K562 (cell line): ENCODE results near the gene ZNF740. TPM values are rescaled to one million over a fixed set of nuclear protein-coding genes. Genes with fewer than 3 reads are reported as not detected.

Experiments used
- BACH1 ChIP-seq: fragments of 200-800 bp; sonication (Bioruptor generic); IDR thresholded peaks from 2 replicates; pipeline ENCODE4 v1.6.1; 2016; ENCODE audit warnings: missing genetic modification characterization, missing compliant biosample characterization
- MGA ChIP-seq: fragments of 450-650 bp; IDR thresholded peaks from 2 replicates; pipeline ENCODE4 v1.6.1; 2016; ENCODE audit warnings: mild to moderate bottlenecking, moderate library complexity
- NR2C1 ChIP-seq, 2 experiments: fragments of 450-650 bp; IDR thresholded peaks; 2 replicates each; pipeline ENCODE4 v1.6.1; 2017; ENCODE audit warnings: mild to moderate bottlenecking in 2 of 2, antibody characterized with exemption in 1 of 2, inconsistent platforms in 1 of 2, missing compliant biosample characterization in 1 of 2, missing genetic modification characterization in 1 of 2
- polyA plus RNA-seq, 8 experiments: library from polyadenylated mRNA; depleted of rRNA in 4 of 8; stranded (reverse) in 5 of 8; unstranded in 3 of 8; fragments of >200 nt; fragmentation: Nextera tagmentation in 2 of 8; fragmentation: Illumina TruSeq in 1 of 8; extraction: Ambion mirVana in 2 of 8; extraction: Trizol in 1 of 8; gene quantifications; 2 replicates each; pipeline versions ENCODE4 v1.2.1 to v1.2.3, GENCODE V29; 2011 to 2014; ENCODE audit warnings: inconsistent platforms in 1 of 8, missing spikeins in 1 of 8
- total RNA-seq, 7 experiments: library from RNA; depleted of rRNA in 6 of 7; stranded (reverse); fragments of >200 nt in 6 of 7; fragmentation: Illumina TruSeq in 2 of 7; extraction: Trizol in 2 of 7; gene quantifications; 2 replicates each; pipeline versions ENCODE4 v1.2.1 to v1.2.3, GENCODE V29; 2011 to 2021; ENCODE audit warnings: low replicate concordance in 1 of 7
- TF ChIP-seq, protein P1 (sequence below), 2 experiments: fragments of 450-650 bp; IDR thresholded peaks; 2 replicates each; pipeline ENCODE4 v1.6.1; 2018; ENCODE audit warnings: mild to moderate bottlenecking in 2 of 2, low read depth in 1 of 2; ENCODE audit not compliant: partially characterized antibody in 2 of 2

The ZNF740 gene
- total and polyA plus RNA-seq, 9 of the 15 experiments (the other 6 are each of a cell fraction or from before 2014, with no cell fraction given), result 0.57 to 46.4 (median 18.6) TPM

GRCh38 chr12:53222170-53222721 lies 41.7 kb downstream of the ZNF740 start (continued):
- TF ChIP-seq MGA, result no peak
- TF ChIP-seq, protein P1, sequence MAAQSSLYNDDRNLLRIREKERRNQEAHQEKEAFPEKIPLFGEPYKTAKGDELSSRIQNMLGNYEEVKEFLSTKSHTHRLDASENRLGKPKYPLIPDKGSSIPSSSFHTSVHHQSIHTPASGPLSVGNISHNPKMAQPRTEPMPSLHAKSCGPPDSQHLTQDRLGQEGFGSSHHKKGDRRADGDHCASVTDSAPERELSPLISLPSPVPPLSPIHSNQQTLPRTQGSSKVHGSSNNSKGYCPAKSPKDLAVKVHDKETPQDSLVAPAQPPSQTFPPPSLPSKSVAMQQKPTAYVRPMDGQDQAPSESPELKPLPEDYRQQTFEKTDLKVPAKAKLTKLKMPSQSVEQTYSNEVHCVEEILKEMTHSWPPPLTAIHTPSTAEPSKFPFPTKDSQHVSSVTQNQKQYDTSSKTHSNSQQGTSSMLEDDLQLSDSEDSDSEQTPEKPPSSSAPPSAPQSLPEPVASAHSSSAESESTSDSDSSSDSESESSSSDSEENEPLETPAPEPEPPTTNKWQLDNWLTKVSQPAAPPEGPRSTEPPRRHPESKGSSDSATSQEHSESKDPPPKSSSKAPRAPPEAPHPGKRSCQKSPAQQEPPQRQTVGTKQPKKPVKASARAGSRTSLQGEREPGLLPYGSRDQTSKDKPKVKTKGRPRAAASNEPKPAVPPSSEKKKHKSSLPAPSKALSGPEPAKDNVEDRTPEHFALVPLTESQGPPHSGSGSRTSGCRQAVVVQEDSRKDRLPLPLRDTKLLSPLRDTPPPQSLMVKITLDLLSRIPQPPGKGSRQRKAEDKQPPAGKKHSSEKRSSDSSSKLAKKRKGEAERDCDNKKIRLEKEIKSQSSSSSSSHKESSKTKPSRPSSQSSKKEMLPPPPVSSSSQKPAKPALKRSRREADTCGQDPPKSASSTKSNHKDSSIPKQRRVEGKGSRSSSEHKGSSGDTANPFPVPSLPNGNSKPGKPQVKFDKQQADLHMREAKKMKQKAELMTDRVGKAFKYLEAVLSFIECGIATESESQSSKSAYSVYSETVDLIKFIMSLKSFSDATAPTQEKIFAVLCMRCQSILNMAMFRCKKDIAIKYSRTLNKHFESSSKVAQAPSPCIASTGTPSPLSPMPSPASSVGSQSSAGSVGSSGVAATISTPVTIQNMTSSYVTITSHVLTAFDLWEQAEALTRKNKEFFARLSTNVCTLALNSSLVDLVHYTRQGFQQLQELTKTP (IDR thresholded peaks at IDR 0.05; ENCODE audit: low read depth in 1 of 2, partially characterized antibody in 2 of 2), result peak in 1 of 2 experiments; percentile 21
- TF ChIP-seq NR2C1 (IDR thresholded peaks at IDR 0.05), result peak; percentile 35; the same call in 1 of the 2 replicates
- no peak for TF ChIP-seq NR2C1 (tag; IDR thresholded peaks at IDR 0.05)
- no peak for TF ChIP-seq BACH1 (tag)
